ENCODE measurements around the gene NT5E. TPM values are rescaled to one million over a fixed set of nuclear protein-coding genes. Genes with fewer than 3 reads are reported as not detected.

Gene NT5E
- polyA plus RNA-seq, 1 experiment: 63.0 TPM

- ChIA-PET CTCF (interaction anchor here (1.0 kb wide), 1 partner anchor 20 kb away, joined by 4 read pairs; no protein-coding TSS in a partner anchor), POLR2A (no interaction called here)
- H3K27me3 ChIP-seq (ENCODE audit: control insufficient read depth, insufficient read depth, low read length): no peaks in the 10 kb centered on the region
- DNase-seq (ENCODE audit: low read depth): no peak
- H3K4me3 ChIP-seq (ENCODE audit: low read depth, low read length): no peak overlapping the region
- no peaks in the 10 kb centered on the region for H3K36me3 ChIP-seq (ENCODE audit: control insufficient read depth, insufficient read depth, low read length)
- no peak for TF ChIP-seq CTCF (IDR thresholded peaks at IDR 0.05; ENCODE audit: insufficient read depth, low read depth, low read length)
Measured at GRCh38 chr6:85405853-85406198, 44.1 kb upstream of the NT5E start.

- Histone ChIP-seq H3K4me3 (ENCODE audit: low read depth, low read length) (no peak overlapping the region), H3K36me3 (ENCODE audit: control insufficient read depth, insufficient read depth, low read length) (no peaks in the 10 kb centered on the region), H3K27me3 (ENCODE audit: control insufficient read depth, insufficient read depth, low read length) (no peaks in the 10 kb centered on the region)
- ChIA-PET POLR2A (no interaction called here), CTCF (no interaction called here)
- TF ChIP-seq CTCF (IDR thresholded peaks at IDR 0.05; ENCODE audit: insufficient read depth, low read depth, low read length): no peak
- DNase-seq (ENCODE audit: low read depth): no peak
Measured at GRCh38 chr6:85406641-85407075, 43.2 kb upstream of the NT5E start.

GRCh38 chr6:85408039-85408438 is 41.8 kb upstream of the NT5E start:
- TF ChIP-seq CTCF (IDR thresholded peaks at IDR 0.05; ENCODE audit: insufficient read depth, low read depth, low read length): no peak
- no peak for DNase-seq (ENCODE audit: low read depth)
- Histone ChIP-seq H3K4me3 (ENCODE audit: low read depth, low read length) (no peak overlapping the region), H3K27me3 (ENCODE audit: control insufficient read depth, insufficient read depth, low read length) (no peaks in the 10 kb centered on the region), H3K36me3 (ENCODE audit: control insufficient read depth, insufficient read depth, low read length) (no peaks in the 10 kb centered on the region)
- ChIA-PET CTCF (no interaction called here), POLR2A (no interaction called here)

- ChIA-PET CTCF (interaction anchor here (1.0 to 1.7 kb wide), 2 partner anchors 10 to 12 kb away, joined by 3 to 5 read pairs; no protein-coding TSS in a partner anchor), POLR2A (no interaction called here)
- Histone ChIP-seq H3K27me3 (ENCODE audit: control insufficient read depth, insufficient read depth, low read length) (no peaks in the 10 kb centered on the region), H3K36me3 (ENCODE audit: control insufficient read depth, insufficient read depth, low read length) (no peaks in the 10 kb centered on the region), H3K4me3 (ENCODE audit: low read depth, low read length) (no peak overlapping the region)
- no peak for DNase-seq (ENCODE audit: low read depth)
- TF ChIP-seq CTCF (IDR thresholded peaks at IDR 0.05; ENCODE audit: insufficient read depth, low read depth, low read length): no peak
Measured at GRCh38 chr6:85412911-85413430, 36.9 kb upstream of the NT5E start.

- no peak for DNase-seq (ENCODE audit: low read depth)
- CTCF ChIA-PET: no interaction called here
- H3K36me3 ChIP-seq (ENCODE audit: control insufficient read depth, insufficient read depth, low read length): no peaks in the 10 kb centered on the region
- TF ChIP-seq CTCF (IDR thresholded peaks at IDR 0.05; ENCODE audit: insufficient read depth, low read depth, low read length): no peak
- no peaks in the 10 kb centered on the region for H3K27me3 ChIP-seq (ENCODE audit: control insufficient read depth, insufficient read depth, low read length)
- POLR2A ChIA-PET: no interaction called here
- no peak overlapping the region for H3K4me3 ChIP-seq (ENCODE audit: low read depth, low read length)
Measured at GRCh38 chr6:85416049-85416448, 33.8 kb upstream of the NT5E start.
